ENCODE data around the gene SMAP1. TPM values are rescaled to one million over a fixed set of nuclear protein-coding genes. Genes with fewer than 3 reads are reported as not detected.

SMAP1 gene
- total and polyA plus RNA-seq, 9 of the 15 experiments (the other 6 are each of a cell fraction or from before 2014, with no cell fraction given): 11.4 to 26.4 (median 15.5) TPM

- TF ChIP-seq POLR2G (IDR thresholded peaks at IDR 0.05; ENCODE audit: low read depth, low read length): peak; percentile 94
- no peak for TF ChIP-seq SFPQ (IDR thresholded peaks at IDR 0.05; ENCODE audit: low read depth, low read length)
- TF ChIP-seq NFYB (IDR thresholded peaks at IDR 0.05; ENCODE audit: extremely low read depth, insufficient read length): no peak
- 0 out of 2 replicates have a peak, but pooled peaks have one; percentile 2 for TF ChIP-seq DEAF1 (CRISPR knock-in tag; IDR thresholded peaks at IDR 0.05)
- no peak for TF ChIP-seq SREBF1 (IDR thresholded peaks at IDR 0.05; ENCODE audit: borderline replicate concordance, low read depth, low read length)
- no peak for TF ChIP-seq GTF2B (IDR thresholded peaks at IDR 0.05; ENCODE audit: extremely low read depth, insufficient read length)
- no peak for TF ChIP-seq FOXP4 (CRISPR knock-in tag; IDR thresholded peaks at IDR 0.05; ENCODE audit: borderline replicate concordance)
- peak; percentile 67; the same call in 1 of the 2 replicates for TF ChIP-seq MTA3 (IDR thresholded peaks at IDR 0.05; ENCODE audit: borderline replicate concordance)
- peak; percentile 27; the same call in 1 of the 2 replicates for TF ChIP-seq ZNF511 (CRISPR knock-in tag; IDR thresholded peaks at IDR 0.05)
- TF ChIP-seq ZNF76 (CRISPR knock-in tag; IDR thresholded peaks at IDR 0.05; ENCODE audit: borderline replicate concordance): no peak
- no peak for TF ChIP-seq RUNX1 (IDR thresholded peaks at IDR 0.05; ENCODE audit: low read depth)
- TF ChIP-seq SAFB (IDR thresholded peaks at IDR 0.05; ENCODE audit: borderline replicate concordance, low read depth, low read length): no peak
- TF ChIP-seq FOXP1 (CRISPR knock-in tag; IDR thresholded peaks at IDR 0.05): peak; percentile 91
- no peak for TF ChIP-seq USF2 (CRISPR knock-in tag; IDR thresholded peaks at IDR 0.05)
- TF ChIP-seq TEAD1 (CRISPR knock-in tag; IDR thresholded peaks at IDR 0.05): peak in 1 of 2 experiments; percentile 87; a peak in 2 of 4 replicates
- no peak for TF ChIP-seq RFX7 (CRISPR knock-in tag; IDR thresholded peaks at IDR 0.05)
- TF ChIP-seq CREM (IDR thresholded peaks at IDR 0.05; ENCODE audit: low read depth): peak; percentile 53
- 0 out of 2 replicates have a peak, but pooled peaks have one; percentile 36 for TF ChIP-seq ZBED1 (IDR thresholded peaks at IDR 0.05)
Measured at GRCh38 chr6:70667711-70668498, at the start of gene SMAP1 (continued).

Data from K562 (cell line).